DND-41 (cell line): ENCODE data around the gene CMSS1.

Experiments
- ATAC-seq: fragments of 200-7000 bp; cut with Tn5 transposase; 3 replicates; pipeline ENCODE4 v1.9.1; 2021; ENCODE audit warnings: low read depth; ENCODE audit not compliant: insufficient read depth
- DNase-seq: peaks from one replicate; pipeline ENCODE4 v3.0.0-alpha.2; 2020
- H2AFZ ChIP-seq: 2 replicates; pipeline ENCODE4 v1.6.0; 2012; ENCODE audit warnings: low read depth, low read length
- H3K27ac ChIP-seq: 2 replicates; pipeline ENCODE4 v1.5.1; 2012; ENCODE audit warnings: low read length, inconsistent platforms
- H3K27me3 ChIP-seq: fragments of 200-600 bp; sonication (generic); 2 replicates; pipeline ENCODE4 v1.6.0; 2012; ENCODE audit warnings: low read length, mild to moderate bottlenecking, inconsistent platforms; ENCODE audit not compliant: insufficient read depth, poor library complexity
- H3K36me3 ChIP-seq: 2 replicates; pipeline ENCODE4 v1.5.1; 2012; ENCODE audit warnings: low read length, inconsistent platforms; ENCODE audit not compliant: insufficient read depth
- H3K4me1 ChIP-seq: 2 replicates; pipeline ENCODE4 v1.5.1; 2012; ENCODE audit warnings: mild to moderate bottlenecking, low read length; ENCODE audit not compliant: insufficient read depth
- H3K4me2 ChIP-seq: 2 replicates; pipeline ENCODE4 v1.6.0; 2012; ENCODE audit warnings: mild to moderate bottlenecking, moderate library complexity, low read length, inconsistent platforms; ENCODE audit not compliant: insufficient read depth
- H3K4me3 ChIP-seq, 2 experiments: fragments of 200-600 bp in 1 of 2; shearing (Covaris generic) in 1 of 2; 2 replicates each; pipeline ENCODE4 v1.5.1; 2012 to 2016; ENCODE audit warnings: inconsistent platforms in 2 of 2, low read length in 2 of 2, mild to moderate bottlenecking in 2 of 2, low read depth in 1 of 2, moderate library complexity in 1 of 2
- H3K79me2 ChIP-seq: 2 replicates; pipeline ENCODE4 v1.6.0; 2012; ENCODE audit warnings: low read length, inconsistent platforms; ENCODE audit not compliant: insufficient read depth
- H3K9ac ChIP-seq: 2 replicates; pipeline ENCODE4 v1.6.0; 2012; ENCODE audit warnings: low read depth, mild to moderate bottlenecking, inconsistent platforms, low read length, moderate library complexity
- H3K9me3 ChIP-seq: 2 replicates; pipeline ENCODE4 v1.5.1; 2012; ENCODE audit warnings: low read length, moderate library complexity, mild to moderate bottlenecking, inconsistent platforms; ENCODE audit not compliant: insufficient read depth, severe bottlenecking
- H4K20me1 ChIP-seq: 2 replicates; pipeline ENCODE4 v1.6.0; 2012; ENCODE audit warnings: low read length; ENCODE audit not compliant: insufficient read depth
- CTCF ChIP-seq: IDR thresholded peaks from 2 replicates; pipeline ENCODE4 v1.5.1; 2012; ENCODE audit warnings: borderline replicate concordance, low read length, moderate library complexity, mild to moderate bottlenecking; ENCODE audit not compliant: poor library complexity, severe bottlenecking; ENCODE audit errors: extremely low read depth
- EZH2 ChIP-seq: IDR thresholded peaks from 3 replicates; pipeline ENCODE4 v1.6.1; 2012; ENCODE audit warnings: borderline replicate concordance, low read depth, mild to moderate bottlenecking, moderate library complexity, low read length, inconsistent platforms; ENCODE audit not compliant: severe bottlenecking

The CMSS1 gene

GRCh38 chr3:99863002-99863401, 45.3 kb downstream of the CMSS1 start:
- Histone ChIP-seq H3K27me3 (peaks cover 2% of the 10 kb centered on the region), H3K27ac (no peak overlapping the region), H3K4me2 (no peak overlapping the region), H3K9ac (no peak overlapping the region), H3K4me3 (no peak overlapping the region), H3K9me3 (no peaks in the 10 kb centered on the region), H3K4me1 (peaks cover 19% of the 10 kb centered on the region), H3K79me2 (no peaks in the 10 kb centered on the region), H4K20me1 (peaks cover 25% of the 10 kb centered on the region), H2AFZ (no peak overlapping the region), H3K36me3 (no peaks in the 10 kb centered on the region)
- ATAC-seq (no peak), DNase-seq (no peak)
- no peak for TF ChIP-seq EZH2
- TF ChIP-seq CTCF = no peak

GRCh38 chr3:99863588-99863987, 45.9 kb downstream of the CMSS1 start:
- DNase-seq (no peak), ATAC-seq (no peak)
- Histone ChIP-seq H2AFZ (no peak overlapping the region), H3K36me3 (no peaks in the 10 kb centered on the region), H3K27me3 (peaks cover 2% of the 10 kb centered on the region), H3K4me2 (no peak overlapping the region), H3K9ac (no peak overlapping the region), H3K79me2 (no peaks in the 10 kb centered on the region), H4K20me1 (peaks cover 30% of the 10 kb centered on the region), H3K27ac (no peak overlapping the region), H3K4me3 (no peak overlapping the region), H3K4me1 (peaks cover 19% of the 10 kb centered on the region), H3K9me3 (no peaks in the 10 kb centered on the region)
- TF ChIP-seq CTCF (no peak), EZH2 (no peak)

GRCh38 chr3:99864289-99864688, 46.6 kb downstream of the CMSS1 start:
- Histone ChIP-seq H3K4me3 (no peak overlapping the region), H3K9ac (no peak overlapping the region), H3K36me3 (no peaks in the 10 kb centered on the region), H3K9me3 (no peaks in the 10 kb centered on the region), H3K27me3 (peaks cover 2% of the 10 kb centered on the region), H3K27ac (no peak overlapping the region), H4K20me1 (peaks cover 30% of the 10 kb centered on the region), H3K79me2 (no peaks in the 10 kb centered on the region), H2AFZ (no peak overlapping the region), H3K4me2 (no peak overlapping the region), H3K4me1 (peaks cover 19% of the 10 kb centered on the region)
- no peak for ATAC-seq
- no peak for DNase-seq
- TF ChIP-seq CTCF (no peak), EZH2 (no peak)

GRCh38 chr3:99865321-99865720, 47.7 kb downstream of the CMSS1 start:
- Histone ChIP-seq H3K4me3 (no peak overlapping the region), H3K27me3 (peaks cover 2% of the 10 kb centered on the region), H3K36me3 (no peaks in the 10 kb centered on the region), H3K79me2 (no peaks in the 10 kb centered on the region), H3K9me3 (no peaks in the 10 kb centered on the region), H3K9ac (no peak overlapping the region), H2AFZ (no peak overlapping the region), H4K20me1 (peaks cover 36% of the 10 kb centered on the region), H3K4me2 (no peak overlapping the region), H3K4me1 (peaks cover 19% of the 10 kb centered on the region), H3K27ac (no peak overlapping the region)
- no peak for DNase-seq
- no peak for ATAC-seq
- TF ChIP-seq CTCF = no peak
- TF ChIP-seq EZH2 = no peak
